ENCODE measurements around the gene KLHDC4. TPM values are rescaled to one million over a fixed set of nuclear protein-coding genes. Genes with fewer than 3 reads are reported as not detected.

KLHDC4 gene
- total and polyA plus RNA-seq, 2 of the 4 experiments (the other 2 are of a cell fraction): 13.6 to 19.0 TPM

DNA sequence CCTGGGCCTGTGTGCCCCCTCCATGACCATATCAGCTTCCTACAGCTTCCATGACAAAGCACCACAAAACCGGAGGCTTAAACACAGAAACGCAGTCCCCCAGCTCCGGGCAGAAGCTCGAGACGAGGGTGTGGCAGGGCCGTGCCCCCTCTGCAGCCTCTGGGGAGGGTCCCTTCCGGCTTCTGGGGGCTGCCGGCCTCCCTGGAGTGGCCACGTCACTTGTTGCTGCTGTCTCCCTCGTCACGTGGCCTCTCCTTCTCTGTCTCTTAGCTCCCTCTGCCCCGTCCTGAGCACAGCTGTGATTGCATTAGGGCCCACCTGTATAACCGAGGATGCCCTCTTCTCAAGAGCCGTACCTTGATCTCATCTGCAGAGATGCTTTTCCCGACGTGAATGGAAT, 98.9 kb downstream of the KLHDC4 start:
- Histone ChIP-seq H3K9me3 (ENCODE audit: control insufficient read depth, insufficient read depth, low read length) (no peaks in the 10 kb centered on the region), H3K36me3 (ENCODE audit: control insufficient read depth, insufficient read depth, low read length) (no peaks in the 10 kb centered on the region), H4K8ac (ENCODE audit: low read depth in 2 of 2, low read length in 2 of 2) (no peak overlapping the region)

More for the DNA sequence above, 98.9 kb downstream of the KLHDC4 start:
- Histone ChIP-seq H2BK15ac (ENCODE audit: low read depth, low read length) (no peak overlapping the region), H4K20me1 (ENCODE audit: insufficient read depth, low read length) (no peaks in the 10 kb centered on the region; the same call in 1 of the 2 replicates), H2BK120ac (ENCODE audit: low read depth, low read length) (no peak overlapping the region), H3K4me3 (ENCODE audit: insufficient read depth, low read depth, low read length) (no peak overlapping the region), H3K9me1 (ENCODE audit: insufficient read depth, low read length) (no peaks in the 10 kb centered on the region), H3K4me1 (ENCODE audit: control insufficient read depth, insufficient read depth, low read length) (no peaks in the 10 kb centered on the region), H3K56ac (ENCODE audit: extremely low read depth, insufficient read depth, low read length) (no peak overlapping the region), H3K27ac (ENCODE audit: insufficient read depth, low read length) (no peak overlapping the region), H3K14ac (replicated peaks; ENCODE audit: low read depth, low read length) (no peak overlapping the region), H2AFZ (replicated peaks; ENCODE audit: low read length, poor library complexity) (no peak overlapping the region), H2AK5ac (ENCODE audit: low read depth, low read length) (no peak overlapping the region), H3K23ac (ENCODE audit: low read depth, low read length) (no peak overlapping the region), H3K9ac (ENCODE audit: low read depth, low read length) (no peak overlapping the region), H4K5ac (ENCODE audit: low read depth, low read length) (no peak overlapping the region), H3K4ac (ENCODE audit: low read depth, low read length) (no peak overlapping the region), H3K4me2 (ENCODE audit: low read depth, low read length) (no peak overlapping the region), H3K27me3 (ENCODE audit: control insufficient read depth, insufficient read depth, low read length) (peaks cover 53% of the 10 kb centered on the region), H2AK9ac (replicated peaks; ENCODE audit: low read depth, low read length, poor library complexity) (peak overlapping the region; percentile 28), H4K91ac (ENCODE audit: insufficient read depth, low read depth, low read length) (no peak overlapping the region), H3K18ac (ENCODE audit: low read depth, low read length) (no peak overlapping the region), H2BK5ac (ENCODE audit: low read depth, low read length, poor library complexity, severe bottlenecking) (no peak overlapping the region), H2BK20ac (ENCODE audit: low read depth, low read length) (no peak overlapping the region), H3K79me1 (ENCODE audit: low read depth in 1 of 2, low read length in 2 of 2) (no peaks in the 10 kb centered on the region)
- POLR2A ChIA-PET (ENCODE audit: unreplicated experiment): no interaction called here
- no peak for ATAC-seq (ENCODE audit: low read depth)
- BruUV-seq (replicated peaks): no TSS peak
- TF ChIP-seq FOS (IDR thresholded peaks at IDR 0.05; ENCODE audit: low read depth, low read length): no peak
- TF ChIP-seq MAFK (IDR thresholded peaks at IDR 0.05; ENCODE audit: low read depth, low read length): no peak
- TF ChIP-seq CHD1 (IDR thresholded peaks at IDR 0.05; ENCODE audit: low read depth, low read length): no peak
- no peak for TF ChIP-seq POLR2A (IDR thresholded peaks at IDR 0.05; ENCODE audit: low read depth, low read length)
- TF ChIP-seq BHLHE40 (IDR thresholded peaks at IDR 0.05; ENCODE audit: low read depth, low read length): no peak
- dilution Hi-C loops (cut with HindIII; ENCODE audit: low sequenced_read_pairs, unreplicated experiment) (no loop called here), intact Hi-C loops (cut with micrococcal nuclease) (no loop called here), in situ Hi-C loops (cut with MboI; ENCODE audit: low sequenced_read_pairs) (no loop called here)
- no peak for DNase-seq
- 39% methylated on average over 7 of the region's 16 CpGs; no CpG with 5 or more reads in 1 of the 2 experiments for WGBS, 2 experiments (ENCODE audit: extremely low coverage in 2 of 2, insufficient read length in 1 of 2)
- CTCF ChIA-PET: no interaction called here

Measured in IMR-90 (cell line).